HG03571 (cell line): ENCODE results near the gene ATF6B.
"Not testable (repeated sequence)": the region's sequence is repeated elsewhere in the genome, so short reads cannot be mapped to it uniquely, and the experiment has no call there.

ENCODE experiments used
- ATAC-seq: cut with Tn5 transposase; IDR thresholded peaks from one replicate; pipeline ENCODE4 v1.9.1; 2021; ENCODE audit not compliant: unreplicated experiment

The ATF6B gene

GRCh38 chr6:32108727-32109113, 19.3 kb downstream of the ATF6B start:
- no peak for ATAC-seq

GRCh38 chr6:32108094-32108627, 19.9 kb downstream of the ATF6B start:
- ATAC-seq = no peak

GRCh38 chr6:32107406-32107805, 20.6 kb downstream of the ATF6B start:
- ATAC-seq = no peak

GRCh38 chr6:32105433-32105832, 22.6 kb downstream of the ATF6B start:
- no peak for ATAC-seq

GRCh38 chr6:32102255-32102654, 25.8 kb downstream of the ATF6B start:
- ATAC-seq = no peak

GRCh38 chr6:32100251-32100650, 27.8 kb downstream of the ATF6B start:
- not testable (repeated sequence) for ATAC-seq

- ATAC-seq = no peak
Measured at GRCh38 chr6:32097364-32097763, 30.7 kb downstream of the ATF6B start.

- ATAC-seq = no peak
Measured at GRCh38 chr6:32096394-32097258, 31.4 kb downstream of the ATF6B start.

- no peak for ATAC-seq
Measured at GRCh38 chr6:32096087-32096393, 32.0 kb downstream of the ATF6B start.

- no peak for ATAC-seq
Measured at GRCh38 chr6:32095338-32096086, 32.5 kb downstream of the ATF6B start.

- no peak for ATAC-seq
Measured at GRCh38 chr6:32092760-32093497, 35.1 kb downstream of the ATF6B start.

GRCh38 chr6:32089082-32089828, 38.8 kb downstream of the ATF6B start:
- ATAC-seq = no peak

GRCh38 chr6:32088487-32089049, 39.5 kb downstream of the ATF6B start:
- ATAC-seq = no peak

GRCh38 chr6:32087574-32088486, 40.2 kb downstream of the ATF6B start:
- ATAC-seq = no peak

GRCh38 chr6:32086661-32087573, 41.1 kb downstream of the ATF6B start:
- ATAC-seq = no peak

- no peak for ATAC-seq
Measured at GRCh38 chr6:32085759-32086459, 42.1 kb downstream of the ATF6B start.

- no peak for ATAC-seq
Measured at GRCh38 chr6:32084780-32085179, 43.3 kb downstream of the ATF6B start.
